ENCODE measurements around the gene MPEG1.

The MPEG1 gene

DNA sequence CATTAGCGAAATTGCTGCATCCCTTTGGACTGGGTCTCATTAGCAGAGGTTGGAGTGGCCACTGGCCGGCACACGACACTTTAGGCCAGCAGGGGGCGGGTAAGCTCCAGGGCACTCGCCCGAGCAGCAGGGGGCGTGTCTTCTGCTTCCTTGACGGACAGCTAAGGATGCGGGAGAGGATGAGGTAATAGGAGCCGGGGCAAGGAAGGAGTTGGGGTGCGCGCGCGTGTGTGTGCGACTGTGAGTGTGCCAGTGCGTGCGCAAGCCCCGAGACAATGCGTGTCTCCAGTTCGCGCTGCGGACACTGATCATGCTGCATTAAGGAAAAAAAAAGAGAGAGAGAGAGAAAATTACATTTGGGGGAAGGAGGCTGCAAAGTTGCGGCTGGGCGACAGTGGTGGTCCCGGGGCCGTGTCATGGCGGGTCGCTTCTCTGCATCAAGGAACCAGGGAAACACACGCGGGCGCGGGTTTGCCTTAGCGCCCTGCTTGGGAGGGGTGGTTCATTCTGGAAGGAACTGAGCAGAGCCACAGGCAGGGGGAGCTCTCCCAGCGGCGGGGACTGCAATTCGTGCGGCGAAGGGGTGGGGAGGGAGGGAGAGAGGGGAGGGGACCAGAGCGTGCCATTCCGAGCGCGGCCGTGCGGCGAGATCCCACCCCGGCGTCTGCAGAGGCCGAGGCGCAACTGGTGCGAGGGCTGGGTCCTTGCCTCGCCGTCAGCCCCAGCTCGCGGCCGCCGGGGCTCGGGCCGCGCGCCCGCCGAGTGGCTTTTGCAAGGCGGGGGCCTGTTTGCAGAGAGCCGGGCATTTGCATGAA, 41.0 kb downstream of the MPEG1 start, which contains the start of gene DTX4:
DTX4 (plus strand) TSS at position 625 of the 815 bp plus-strand sequence. CDS start 464 bp downstream, outside the sequence.
- peak; percentile 71 to 74 for DNase-seq (ENCODE audit: low read depth in 2 of 2)

DNA sequence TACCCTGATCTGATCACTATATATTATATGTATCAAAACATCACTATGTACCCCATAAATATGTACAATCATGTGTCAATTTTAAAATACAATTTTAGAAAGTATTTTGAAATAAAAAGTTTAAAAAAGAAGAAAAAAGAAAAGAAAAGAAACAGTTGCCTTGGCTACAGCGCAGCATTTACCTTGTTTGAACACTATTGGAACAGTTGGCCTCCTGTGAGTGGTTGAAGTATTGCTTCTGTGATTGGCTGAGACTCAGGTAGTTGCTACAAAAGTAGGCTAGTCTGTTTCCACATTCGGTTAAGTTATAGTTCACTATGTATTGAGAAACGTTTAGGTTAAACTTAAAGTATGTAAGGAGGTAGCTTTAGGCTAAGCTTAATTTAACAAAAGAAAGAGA, 48.7 kb downstream of the MPEG1 start:
- DNase-seq (ENCODE audit: low read depth in 2 of 2) = no peak

Measured in activated CD8-positive, alpha-beta memory T cell treated with anti-CD3 and anti-CD28 coated beads for 4 hours (primary cell).